Measurements from ENCODE around the gene KAT14. TPM values are rescaled to one million over a fixed set of nuclear protein-coding genes. Genes with fewer than 3 reads are reported as not detected.
"Not testable (repeated sequence)": the region's sequence is repeated elsewhere in the genome, so short reads cannot be mapped to it uniquely, and the experiment has no call there.

The KAT14 gene
- total and polyA plus RNA-seq, 3 experiments from 2014 or later: 17.8 to 21.4 (median 18.6) TPM

DNA sequence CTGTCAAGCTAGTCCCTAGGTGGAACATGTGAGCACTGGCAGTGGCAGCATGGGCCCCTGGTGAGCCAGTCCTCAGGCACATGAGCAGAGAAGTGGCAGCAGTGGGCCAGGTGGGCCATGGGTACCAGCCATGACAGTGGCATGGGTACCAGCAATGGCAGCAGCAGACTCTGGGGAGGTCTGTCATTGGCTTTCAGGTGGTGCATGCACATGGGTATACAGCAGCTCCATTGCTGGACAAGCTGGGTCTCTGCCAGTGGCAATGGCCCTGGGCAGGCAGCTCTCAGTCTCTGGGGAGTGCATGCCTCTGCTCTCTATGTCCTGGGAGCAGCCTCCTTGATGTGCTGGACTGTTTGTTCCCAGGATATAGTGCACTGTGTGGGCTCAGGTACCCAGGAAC lies 65.3 kb downstream of the KAT14 start:
- ChIA-PET POLR2A (no interaction called here), CTCF (no interaction called here)
- Mint-ChIP-seq H3K27ac (no peak overlapping the region), H3K27me3 (peaks cover 2 to 9% of the 10 kb centered on the region in 2 donors), H3K9me3 (peaks cover 5 to 11% (median 9%) of the 10 kb centered on the region in 5 donors), H3K4me1 (no peaks in the 10 kb centered on the region), H3K36me3 (peaks cover 3 to 15% (median 6%) of the 10 kb centered on the region in 3 donors), H3K4me3 (no peak overlapping the region)
- Histone ChIP-seq H3K36me3 (ENCODE audit: insufficient read depth, low read length) (no peaks in the 10 kb centered on the region), H3K27ac (ENCODE audit: low read depth, low read length) (no peak overlapping the region), H3K9me3 (ENCODE audit: low read length) (no peaks in the 10 kb centered on the region), H3K4me3 (ENCODE audit: low read length) (no peak overlapping the region), H3K27me3 (ENCODE audit: insufficient read depth, low read length, poor library complexity, severe bottlenecking) (no peaks in the 10 kb centered on the region), H3K4me1 (ENCODE audit: insufficient read depth, low read length) (no peaks in the 10 kb centered on the region)
- DNase-seq: no peak

DNA sequence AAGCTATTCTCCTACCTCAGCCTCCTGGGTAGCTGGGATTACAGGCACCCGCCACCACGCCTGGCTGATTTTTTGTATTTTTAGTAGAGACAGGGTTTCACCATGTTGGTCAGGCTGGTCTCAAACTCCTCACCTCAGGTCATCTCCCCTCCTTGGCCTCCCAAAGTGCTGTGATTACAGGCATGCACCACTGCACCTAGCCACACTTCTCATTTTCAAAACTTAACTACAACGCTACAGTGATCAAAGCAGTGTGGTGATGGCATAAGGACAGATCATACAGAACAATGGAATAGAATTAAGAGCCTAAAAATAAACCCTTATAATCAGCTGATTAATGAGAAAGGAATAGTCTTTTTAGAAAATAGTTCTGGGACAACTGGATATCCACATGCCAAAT lies 66.0 kb downstream of the KAT14 start:
- H3K27me3 ChIP-seq (ENCODE audit: insufficient read depth, low read length, poor library complexity, severe bottlenecking); H3K27me3 Mint-ChIP-seq; H3K4me3 Mint-ChIP-seq; H3K27ac ChIP-seq (ENCODE audit: low read depth, low read length); CTCF ChIA-PET; H3K4me1 ChIP-seq (ENCODE audit: insufficient read depth, low read length); POLR2A ChIA-PET; H3K27ac Mint-ChIP-seq; H3K4me3 ChIP-seq (ENCODE audit: low read length); H3K4me1 Mint-ChIP-seq; H3K9me3 ChIP-seq (ENCODE audit: low read length); DNase-seq; H3K36me3 ChIP-seq (ENCODE audit: insufficient read depth, low read length): not testable (repeated sequence)
- Mint-ChIP-seq H3K36me3 (peaks cover 3 to 15% (median 6%) of the 10 kb centered on the region in 3 donors), H3K9me3 (peaks cover 5 to 11% (median 9%) of the 10 kb centered on the region in 5 donors)

DNA sequence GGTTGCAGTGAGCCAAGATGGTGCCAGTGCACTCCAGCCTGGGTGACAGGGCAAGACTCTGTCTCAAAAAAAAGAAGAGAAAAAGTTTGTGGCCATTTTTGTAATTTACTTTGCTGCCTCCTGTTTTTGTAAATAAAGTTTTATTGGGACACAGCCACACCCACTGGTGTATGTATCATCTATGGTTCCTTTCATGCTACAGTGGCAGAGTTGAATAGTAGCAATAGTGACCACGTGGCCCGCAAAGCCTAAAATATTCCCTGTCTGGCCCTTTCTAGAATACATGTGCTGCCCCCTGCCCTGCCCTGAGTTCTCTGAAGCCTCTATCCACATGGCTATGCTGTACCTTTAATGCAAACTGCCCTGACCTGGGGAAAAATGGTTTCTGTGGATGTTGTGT lies 75.3 kb downstream of the KAT14 start:
- CTCF ChIA-PET: no interaction called here

DNA sequence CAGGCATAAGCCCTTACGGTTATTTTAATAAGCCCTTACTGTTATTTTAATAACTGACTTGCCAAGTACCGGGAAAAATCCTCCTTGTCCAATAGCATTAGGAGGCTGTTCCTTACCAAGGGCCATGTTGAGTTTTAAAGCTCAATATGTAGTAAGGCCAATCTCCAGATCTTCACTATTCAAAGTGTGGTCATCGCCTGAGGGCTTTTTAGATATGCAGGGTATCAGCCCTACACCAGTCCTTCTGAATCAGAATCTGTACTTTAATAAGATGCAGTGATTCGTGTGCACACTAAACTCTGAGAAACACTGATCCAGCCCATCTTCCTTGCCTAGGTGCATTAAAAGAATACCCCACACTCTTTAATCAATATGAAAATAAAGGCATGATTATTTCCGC lies 77.9 kb downstream of the KAT14 start:
- DNase-seq: no peak
- Mint-ChIP-seq H3K9me3 (peaks cover 0 to 1% (median 0%) of the 10 kb centered on the region in 5 donors), H3K4me3 (no peak overlapping the region), H3K36me3 (no peaks in the 10 kb centered on the region), H3K27ac (no peak overlapping the region), H3K27me3 (peaks cover 11 to 16% of the 10 kb centered on the region in 2 donors), H3K4me1 (no peaks in the 10 kb centered on the region)
- CTCF ChIA-PET: no interaction called here
- Histone ChIP-seq H3K36me3 (ENCODE audit: insufficient read depth, low read length) (no peaks in the 10 kb centered on the region), H3K4me1 (ENCODE audit: insufficient read depth, low read length) (no peaks in the 10 kb centered on the region), H3K4me3 (ENCODE audit: low read length) (no peak overlapping the region), H3K27me3 (ENCODE audit: insufficient read depth, low read length, poor library complexity, severe bottlenecking) (no peaks in the 10 kb centered on the region), H3K27ac (ENCODE audit: low read depth, low read length) (no peak overlapping the region), H3K9me3 (ENCODE audit: low read length) (no peaks in the 10 kb centered on the region)
- POLR2A ChIA-PET: no interaction called here

More for the DNA sequence above, 75.3 kb downstream of the KAT14 start:
- H3K36me3 Mint-ChIP-seq: no peaks in the 10 kb centered on the region
- POLR2A ChIA-PET: no interaction called here
- Histone ChIP-seq H3K27ac (ENCODE audit: low read depth, low read length) (no peak overlapping the region), H3K27me3 (ENCODE audit: insufficient read depth, low read length, poor library complexity, severe bottlenecking) (no peaks in the 10 kb centered on the region), H3K9me3 (ENCODE audit: low read length) (no peaks in the 10 kb centered on the region), H3K36me3 (ENCODE audit: insufficient read depth, low read length) (no peaks in the 10 kb centered on the region), H3K4me1 (ENCODE audit: insufficient read depth, low read length) (no peaks in the 10 kb centered on the region), H3K4me3 (ENCODE audit: low read length) (no peak overlapping the region)
- peaks cover 10 to 12% of the 10 kb centered on the region in 2 donors for H3K27me3 Mint-ChIP-seq
- H3K27ac Mint-ChIP-seq: no peak overlapping the region
- peaks cover 0 to 1% (median 0%) of the 10 kb centered on the region in 5 donors for H3K9me3 Mint-ChIP-seq
- DNase-seq: no peak
- H3K4me1 Mint-ChIP-seq: no peaks in the 10 kb centered on the region
- no peak overlapping the region for H3K4me3 Mint-ChIP-seq

DNA sequence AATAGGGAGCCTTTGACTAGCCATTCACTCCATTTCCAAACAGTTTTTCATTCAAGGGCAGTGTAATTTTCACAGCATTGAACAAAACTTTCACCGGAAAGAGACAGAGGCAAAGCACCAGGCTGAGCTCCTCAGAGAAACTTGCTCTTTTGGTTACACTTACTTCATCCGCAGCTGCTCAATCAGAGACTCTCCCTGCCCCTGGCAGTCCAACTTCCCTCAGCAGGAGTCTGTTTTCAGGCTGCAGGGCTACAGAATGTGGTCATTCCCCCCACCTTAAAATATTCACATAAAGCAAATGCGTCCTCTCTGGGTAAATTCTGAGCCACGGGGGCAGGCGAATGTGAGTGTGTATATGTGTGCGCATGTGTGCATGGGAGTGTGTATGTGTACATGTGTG lies 80.6 kb downstream of the KAT14 start:
- CTCF ChIA-PET: no interaction called here
- Histone ChIP-seq H3K36me3 (ENCODE audit: insufficient read depth, low read length) (no peaks in the 10 kb centered on the region), H3K27ac (ENCODE audit: low read depth, low read length) (no peak overlapping the region), H3K4me3 (ENCODE audit: low read length) (no peak overlapping the region), H3K4me1 (ENCODE audit: insufficient read depth, low read length) (no peaks in the 10 kb centered on the region), H3K9me3 (ENCODE audit: low read length) (no peaks in the 10 kb centered on the region), H3K27me3 (ENCODE audit: insufficient read depth, low read length, poor library complexity, severe bottlenecking) (no peaks in the 10 kb centered on the region)
- Mint-ChIP-seq H3K36me3 (no peaks in the 10 kb centered on the region), H3K4me3 (no peak overlapping the region), H3K4me1 (no peaks in the 10 kb centered on the region), H3K9me3 (no peaks in the 10 kb centered on the region), H3K27ac (no peak overlapping the region), H3K27me3 (peaks cover 15 to 19% of the 10 kb centered on the region in 2 donors)
- POLR2A ChIA-PET: no interaction called here
- DNase-seq: no peak

DNA sequence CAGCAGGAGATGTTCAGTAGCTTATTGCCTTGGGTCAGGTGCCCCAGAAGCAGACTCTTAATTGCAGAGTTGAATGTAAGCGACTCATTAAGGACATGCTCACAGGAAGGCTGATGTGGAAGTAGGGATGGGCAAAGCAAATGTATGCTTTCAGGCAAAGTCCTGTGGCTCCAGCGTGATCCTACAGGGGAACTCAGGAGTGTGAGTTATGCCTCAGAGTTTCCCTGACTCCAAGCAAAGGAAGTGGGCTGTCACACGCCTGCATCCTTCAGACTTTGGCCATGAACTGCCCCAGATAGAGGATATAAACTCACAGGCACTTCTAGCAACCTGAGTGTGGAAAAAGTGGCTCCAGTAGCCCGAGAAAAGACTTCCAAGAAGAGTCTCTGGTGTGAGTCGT lies 85.7 kb downstream of the KAT14 start:
- H3K27me3 Mint-ChIP-seq: peaks cover 9 to 28% of the 10 kb centered on the region in 2 donors
- H3K27me3 ChIP-seq (ENCODE audit: insufficient read depth, low read length, poor library complexity, severe bottlenecking): no peaks in the 10 kb centered on the region
- CTCF ChIA-PET: no interaction called here
- H3K9me3 Mint-ChIP-seq: peaks cover 0 to 1% (median 0%) of the 10 kb centered on the region in 5 donors
- H3K4me3 ChIP-seq (ENCODE audit: low read length): no peak overlapping the region
- POLR2A ChIA-PET: no interaction called here
- H3K9me3 ChIP-seq (ENCODE audit: low read length): no peaks in the 10 kb centered on the region
- H3K4me1 Mint-ChIP-seq: no peaks in the 10 kb centered on the region
- H3K36me3 ChIP-seq (ENCODE audit: insufficient read depth, low read length): no peaks in the 10 kb centered on the region
- H3K4me3 Mint-ChIP-seq: no peak overlapping the region
- no peaks in the 10 kb centered on the region for H3K36me3 Mint-ChIP-seq
- DNase-seq: no peak
- no peak overlapping the region for H3K27ac Mint-ChIP-seq
- no peaks in the 10 kb centered on the region for H3K4me1 ChIP-seq (ENCODE audit: insufficient read depth, low read length)
- H3K27ac ChIP-seq (ENCODE audit: low read depth, low read length): no peak overlapping the region

DNA sequence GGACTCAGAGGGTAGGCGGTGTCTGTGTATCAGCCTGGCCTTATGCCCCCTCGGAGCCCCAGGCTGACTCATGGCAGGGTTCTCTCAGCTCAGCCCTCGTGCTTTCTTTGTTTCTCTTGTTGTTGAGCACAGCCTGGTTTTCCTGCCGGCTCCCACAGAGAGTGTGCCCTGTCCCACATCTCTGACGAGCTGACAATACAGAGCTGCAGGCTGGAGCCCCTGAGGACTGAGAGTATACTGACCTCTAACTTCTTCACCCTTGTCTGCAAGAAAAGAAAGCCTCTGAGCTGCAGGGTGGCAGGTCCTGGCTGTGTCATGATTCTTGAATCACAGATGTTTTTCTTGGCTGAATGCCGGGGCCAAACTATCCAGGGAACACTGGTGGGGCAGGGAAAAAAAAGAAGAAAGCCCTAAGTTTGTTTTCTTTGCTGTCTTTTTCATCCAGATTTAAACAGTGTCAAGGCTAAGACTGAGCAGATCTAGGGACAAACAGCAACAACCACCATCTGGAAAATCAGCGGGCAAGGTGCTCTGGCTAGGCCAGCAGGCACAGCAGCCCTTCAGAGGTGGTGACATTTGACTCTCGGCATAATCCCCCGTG lies 87.4 kb downstream of the KAT14 start:
- peaks cover 7 to 25% of the 10 kb centered on the region in 2 donors for H3K27me3 Mint-ChIP-seq
- H3K4me1 ChIP-seq (ENCODE audit: insufficient read depth, low read length): no peaks in the 10 kb centered on the region
- ChIA-PET POLR2A (no interaction called here), CTCF (no interaction called here)
- H3K36me3 ChIP-seq (ENCODE audit: insufficient read depth, low read length): no peaks in the 10 kb centered on the region
- no peak overlapping the region for H3K27ac Mint-ChIP-seq
- H3K27ac ChIP-seq (ENCODE audit: low read depth, low read length): no peak overlapping the region
- H3K36me3 Mint-ChIP-seq: no peaks in the 10 kb centered on the region
- no peak overlapping the region for H3K4me3 ChIP-seq (ENCODE audit: low read length)
- no peak for DNase-seq
- peaks cover 0 to 1% (median 0%) of the 10 kb centered on the region in 5 donors for H3K9me3 Mint-ChIP-seq
- no peak overlapping the region for H3K4me3 Mint-ChIP-seq
- no peaks in the 10 kb centered on the region for H3K4me1 Mint-ChIP-seq
- H3K9me3 ChIP-seq (ENCODE audit: low read length): no peaks in the 10 kb centered on the region
- no peaks in the 10 kb centered on the region for H3K27me3 ChIP-seq (ENCODE audit: insufficient read depth, low read length, poor library complexity, severe bottlenecking)

DNA sequence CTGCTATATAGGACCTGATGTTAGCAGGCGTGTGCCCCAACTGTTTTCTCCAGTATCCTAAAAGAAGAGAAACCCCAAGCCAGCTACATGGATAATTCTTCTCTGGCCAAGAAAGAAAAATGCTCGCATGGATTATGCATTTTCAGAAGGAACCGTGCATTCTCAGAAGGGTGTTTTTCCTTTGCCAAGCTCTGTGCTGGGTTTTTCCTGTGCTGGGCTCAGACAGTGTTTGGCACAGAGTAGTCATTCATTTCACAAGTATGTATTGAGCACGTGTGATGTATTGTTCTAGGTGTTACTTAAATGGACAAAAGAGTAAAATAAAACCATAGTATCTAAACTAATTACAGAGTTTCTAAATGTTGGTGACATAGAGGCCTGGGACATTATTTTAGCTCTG lies 88.0 kb downstream of the KAT14 start:
- CTCF ChIA-PET: no interaction called here
- no peaks in the 10 kb centered on the region for H3K36me3 Mint-ChIP-seq
- peaks cover 7 to 22% of the 10 kb centered on the region in 2 donors for H3K27me3 Mint-ChIP-seq
- Histone ChIP-seq H3K4me3 (ENCODE audit: low read length) (no peak overlapping the region), H3K27me3 (ENCODE audit: insufficient read depth, low read length, poor library complexity, severe bottlenecking) (no peaks in the 10 kb centered on the region), H3K9me3 (ENCODE audit: low read length) (no peaks in the 10 kb centered on the region), H3K36me3 (ENCODE audit: insufficient read depth, low read length) (no peaks in the 10 kb centered on the region), H3K27ac (ENCODE audit: low read depth, low read length) (no peak overlapping the region), H3K4me1 (ENCODE audit: insufficient read depth, low read length) (no peaks in the 10 kb centered on the region)
- no peak overlapping the region for H3K4me3 Mint-ChIP-seq
- peaks cover 0 to 1% (median 0%) of the 10 kb centered on the region in 5 donors for H3K9me3 Mint-ChIP-seq
- no peaks in the 10 kb centered on the region for H3K4me1 Mint-ChIP-seq
- DNase-seq: no peak
- POLR2A ChIA-PET: no interaction called here
- H3K27ac Mint-ChIP-seq: no peak overlapping the region

DNA sequence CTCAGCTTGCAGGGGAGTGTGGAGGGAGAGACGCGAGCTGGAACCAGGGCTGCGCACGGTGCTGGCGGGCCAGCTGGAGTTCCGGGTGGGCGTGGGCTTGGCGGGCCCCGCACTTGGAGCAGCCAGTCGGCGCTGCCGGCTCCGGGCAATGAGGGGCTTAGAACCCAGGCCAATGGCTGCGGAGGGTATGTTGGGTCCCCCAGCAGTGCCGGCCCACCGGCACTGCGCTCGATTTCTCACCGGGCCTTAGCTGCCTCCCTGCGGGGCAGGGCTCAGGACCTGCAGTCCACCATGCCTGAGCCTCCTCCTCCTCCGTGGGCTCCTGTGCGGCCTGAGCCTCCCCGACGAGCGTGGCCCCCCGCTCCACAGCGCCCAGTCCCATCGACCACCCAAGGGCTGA lies 89.1 kb downstream of the KAT14 start:
- H3K27me3 ChIP-seq (ENCODE audit: insufficient read depth, low read length, poor library complexity, severe bottlenecking); H3K27ac ChIP-seq (ENCODE audit: low read depth, low read length); H3K36me3 ChIP-seq (ENCODE audit: insufficient read depth, low read length); CTCF ChIA-PET; DNase-seq; POLR2A ChIA-PET; H3K4me3 Mint-ChIP-seq; H3K9me3 ChIP-seq (ENCODE audit: low read length); H3K27ac Mint-ChIP-seq; H3K36me3 Mint-ChIP-seq; H3K9me3 Mint-ChIP-seq; H3K4me1 ChIP-seq (ENCODE audit: insufficient read depth, low read length); H3K4me3 ChIP-seq (ENCODE audit: low read length); H3K4me1 Mint-ChIP-seq: not testable (repeated sequence)
- peaks cover 4 to 22% of the 10 kb centered on the region in 2 donors for H3K27me3 Mint-ChIP-seq
